GM23338 (cell line): ENCODE data around the gene NTNG2.
A peak's percentile ranks its signal among the peaks of the same experiment; 100 is the strongest.

ENCODE experiments used
- CREB1 ChIP-seq: fragments of 250-450 bp; sonication (Bioruptor Pico); IDR thresholded peaks from 2 replicates; pipeline ENCODE4 v1.5.0; 2020; ENCODE audit warnings: low read depth, mild to moderate bottlenecking, moderate library complexity
- EZH2 ChIP-seq: fragments of 200-600 bp; sonication (generic); IDR thresholded peaks from one replicate; pipeline ENCODE4 v1.8.0; 2017; ENCODE audit warnings: antibody characterized with exemption, mild to moderate bottlenecking, low read depth; ENCODE audit not compliant: unreplicated experiment
- EZH2phosphoT487 ChIP-seq: fragments of 200-600 bp; sonication (generic); IDR thresholded peaks from one replicate; pipeline ENCODE4 v1.8.1; 2018; ENCODE audit warnings: antibody characterized with exemption; ENCODE audit not compliant: unreplicated experiment
- JUNB ChIP-seq: IDR thresholded peaks from one replicate; pipeline ENCODE4 v1.6.1; 2016; ENCODE audit warnings: antibody characterized with exemption; ENCODE audit not compliant: unreplicated experiment
- POLR2AphosphoS5 ChIP-seq: IDR thresholded peaks from 2 replicates; pipeline ENCODE4 v1.6.1; 2016; ENCODE audit warnings: antibody characterized with exemption, low read depth
- TF ChIP-seq, protein P1 (sequence below), 2 experiments: fragments of 200-600 bp in 1 of 2; sonication (generic) in 1 of 2; conservative IDR thresholded peaks; 2 replicates each; pipeline versions ENCODE4 v1.5.1 to v1.6.1; 2016 to 2017; ENCODE audit warnings: antibody characterized with exemption in 2 of 2, low read depth in 2 of 2, mild to moderate bottlenecking in 2 of 2, moderate library complexity in 1 of 2
- TF ChIP-seq, protein P2 (sequence below): fragments of 250-450 bp; sonication (Bioruptor Pico); IDR thresholded peaks from 2 replicates; pipeline ENCODE4 v1.5.0; 2020; ENCODE audit warnings: mild to moderate bottlenecking, moderate library complexity

DNA sequence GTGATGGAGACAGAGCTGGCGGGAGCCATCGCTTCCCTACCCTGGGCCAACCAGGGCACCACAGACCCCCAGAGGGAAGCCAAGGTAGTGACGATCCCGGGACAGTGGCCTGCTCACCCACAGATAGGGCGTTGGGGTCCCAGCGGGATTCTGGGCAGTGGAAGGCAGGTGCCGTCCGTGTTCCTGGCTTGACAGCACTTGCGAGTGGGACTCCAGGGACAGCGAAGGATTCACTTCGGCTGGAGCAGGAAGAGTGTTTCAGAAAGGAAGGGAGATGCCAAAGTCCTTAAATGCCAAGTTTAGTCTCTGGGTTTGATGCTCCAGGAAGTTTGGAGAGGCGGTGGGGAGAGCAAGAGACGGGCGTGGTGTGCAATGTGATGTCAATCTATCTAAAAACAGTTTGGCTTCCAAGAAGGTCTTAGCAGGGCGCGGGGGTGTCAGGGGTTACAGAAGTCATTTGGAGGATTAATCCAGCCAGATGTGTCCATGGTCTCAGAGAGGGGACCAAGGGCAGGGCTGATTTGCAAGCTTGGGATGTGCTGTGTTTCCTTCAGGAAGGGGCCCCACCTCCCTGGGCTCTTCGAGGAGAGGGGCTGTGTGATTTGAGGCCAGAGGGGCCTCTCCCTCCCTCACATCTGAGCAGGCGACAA, 74.9 kb downstream of the NTNG2 start:
- TF ChIP-seq, protein P1, sequence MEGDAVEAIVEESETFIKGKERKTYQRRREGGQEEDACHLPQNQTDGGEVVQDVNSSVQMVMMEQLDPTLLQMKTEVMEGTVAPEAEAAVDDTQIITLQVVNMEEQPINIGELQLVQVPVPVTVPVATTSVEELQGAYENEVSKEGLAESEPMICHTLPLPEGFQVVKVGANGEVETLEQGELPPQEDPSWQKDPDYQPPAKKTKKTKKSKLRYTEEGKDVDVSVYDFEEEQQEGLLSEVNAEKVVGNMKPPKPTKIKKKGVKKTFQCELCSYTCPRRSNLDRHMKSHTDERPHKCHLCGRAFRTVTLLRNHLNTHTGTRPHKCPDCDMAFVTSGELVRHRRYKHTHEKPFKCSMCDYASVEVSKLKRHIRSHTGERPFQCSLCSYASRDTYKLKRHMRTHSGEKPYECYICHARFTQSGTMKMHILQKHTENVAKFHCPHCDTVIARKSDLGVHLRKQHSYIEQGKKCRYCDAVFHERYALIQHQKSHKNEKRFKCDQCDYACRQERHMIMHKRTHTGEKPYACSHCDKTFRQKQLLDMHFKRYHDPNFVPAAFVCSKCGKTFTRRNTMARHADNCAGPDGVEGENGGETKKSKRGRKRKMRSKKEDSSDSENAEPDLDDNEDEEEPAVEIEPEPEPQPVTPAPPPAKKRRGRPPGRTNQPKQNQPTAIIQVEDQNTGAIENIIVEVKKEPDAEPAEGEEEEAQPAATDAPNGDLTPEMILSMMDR (conservative IDR thresholded peaks at IDR 0.05; ENCODE audit: low read depth in 2 of 2) = peak in 1 of 2 experiments; percentile 7; a peak in 1 of 4 replicates
- TF ChIP-seq EZH2 (no peak), POLR2AphosphoS5 (no peak), CREB1 (CRISPR knock-in tag) (no peak), EZH2phosphoT487 (no peak), JUNB (no peak)
- TF ChIP-seq, protein P2, sequence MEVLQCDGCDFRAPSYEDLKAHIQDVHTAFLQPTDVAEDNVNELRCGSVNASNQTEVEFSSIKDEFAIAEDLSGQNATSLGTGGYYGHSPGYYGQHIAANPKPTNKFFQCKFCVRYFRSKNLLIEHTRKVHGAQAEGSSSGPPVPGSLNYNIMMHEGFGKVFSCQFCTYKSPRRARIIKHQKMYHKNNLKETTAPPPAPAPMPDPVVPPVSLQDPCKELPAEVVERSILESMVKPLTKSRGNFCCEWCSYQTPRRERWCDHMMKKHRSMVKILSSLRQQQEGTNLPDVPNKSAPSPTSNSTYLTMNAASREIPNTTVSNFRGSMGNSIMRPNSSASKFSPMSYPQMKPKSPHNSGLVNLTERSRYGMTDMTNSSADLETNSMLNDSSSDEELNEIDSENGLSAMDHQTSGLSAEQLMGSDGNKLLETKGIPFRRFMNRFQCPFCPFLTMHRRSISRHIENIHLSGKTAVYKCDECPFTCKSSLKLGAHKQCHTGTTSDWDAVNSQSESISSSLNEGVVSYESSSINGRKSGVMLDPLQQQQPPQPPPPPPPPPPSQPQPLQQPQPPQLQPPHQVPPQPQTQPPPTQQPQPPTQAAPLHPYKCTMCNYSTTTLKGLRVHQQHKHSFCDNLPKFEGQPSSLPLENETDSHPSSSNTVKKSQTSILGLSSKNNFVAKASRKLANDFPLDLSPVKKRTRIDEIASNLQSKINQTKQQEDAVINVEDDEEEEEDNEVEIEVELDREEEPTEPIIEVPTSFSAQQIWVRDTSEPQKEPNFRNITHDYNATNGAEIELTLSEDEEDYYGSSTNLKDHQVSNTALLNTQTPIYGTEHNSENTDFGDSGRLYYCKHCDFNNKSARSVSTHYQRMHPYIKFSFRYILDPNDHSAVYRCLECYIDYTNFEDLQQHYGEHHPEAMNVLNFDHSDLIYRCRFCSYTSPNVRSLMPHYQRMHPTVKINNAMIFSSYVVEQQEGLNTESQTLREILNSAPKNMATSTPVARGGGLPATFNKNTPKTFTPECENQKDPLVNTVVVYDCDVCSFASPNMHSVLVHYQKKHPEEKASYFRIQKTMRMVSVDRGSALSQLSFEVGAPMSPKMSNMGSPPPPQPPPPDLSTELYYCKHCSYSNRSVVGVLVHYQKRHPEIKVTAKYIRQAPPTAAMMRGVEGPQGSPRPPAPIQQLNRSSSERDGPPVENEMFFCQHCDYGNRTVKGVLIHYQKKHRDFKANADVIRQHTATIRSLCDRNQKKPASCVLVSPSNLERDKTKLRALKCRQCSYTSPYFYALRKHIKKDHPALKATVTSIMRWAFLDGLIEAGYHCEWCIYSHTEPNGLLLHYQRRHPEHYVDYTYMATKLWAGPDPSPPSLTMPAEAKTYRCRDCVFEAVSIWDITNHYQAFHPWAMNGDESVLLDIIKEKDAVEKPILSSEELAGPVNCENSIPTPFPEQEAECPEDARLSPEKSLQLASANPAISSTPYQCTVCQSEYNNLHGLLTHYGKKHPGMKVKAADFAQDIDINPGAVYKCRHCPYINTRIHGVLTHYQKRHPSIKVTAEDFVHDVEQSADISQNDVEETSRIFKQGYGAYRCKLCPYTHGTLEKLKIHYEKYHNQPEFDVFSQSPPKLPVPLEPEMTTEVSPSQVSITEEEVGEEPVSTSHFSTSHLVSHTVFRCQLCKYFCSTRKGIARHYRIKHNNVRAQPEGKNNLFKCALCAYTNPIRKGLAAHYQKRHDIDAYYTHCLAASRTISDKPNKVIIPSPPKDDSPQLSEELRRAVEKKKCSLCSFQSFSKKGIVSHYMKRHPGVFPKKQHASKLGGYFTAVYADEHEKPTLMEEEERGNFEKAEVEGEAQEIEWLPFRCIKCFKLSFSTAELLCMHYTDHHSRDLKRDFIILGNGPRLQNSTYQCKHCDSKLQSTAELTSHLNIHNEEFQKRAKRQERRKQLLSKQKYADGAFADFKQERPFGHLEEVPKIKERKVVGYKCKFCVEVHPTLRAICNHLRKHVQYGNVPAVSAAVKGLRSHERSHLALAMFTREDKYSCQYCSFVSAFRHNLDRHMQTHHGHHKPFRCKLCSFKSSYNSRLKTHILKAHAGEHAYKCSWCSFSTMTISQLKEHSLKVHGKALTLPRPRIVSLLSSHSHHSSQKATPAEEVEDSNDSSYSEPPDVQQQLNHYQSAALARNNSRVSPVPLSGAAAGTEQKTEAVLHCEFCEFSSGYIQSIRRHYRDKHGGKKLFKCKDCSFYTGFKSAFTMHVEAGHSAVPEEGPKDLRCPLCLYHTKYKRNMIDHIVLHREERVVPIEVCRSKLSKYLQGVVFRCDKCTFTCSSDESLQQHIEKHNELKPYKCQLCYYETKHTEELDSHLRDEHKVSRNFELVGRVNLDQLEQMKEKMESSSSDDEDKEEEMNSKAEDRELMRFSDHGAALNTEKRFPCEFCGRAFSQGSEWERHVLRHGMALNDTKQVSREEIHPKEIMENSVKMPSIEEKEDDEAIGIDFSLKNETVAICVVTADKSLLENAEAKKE (CRISPR knock-in tag) = no peak
